HEK293 (cell line): ENCODE data around the gene NCK1.

Source experiments
- CTCF ChIA-PET: fragments of 350-600 bp; formaldehyde crosslinking; extraction: SDS; loops from one replicate; lab custom pipeline; 2021; ENCODE audit warnings: antibody characterized with exemption; lab: Yijun Ruan, JAX
- POLR2A ChIA-PET: fragments of 300-600 bp; formaldehyde crosslinking; extraction: SDS; loops from one replicate; lab custom pipeline; 2020; ENCODE audit warnings: antibody characterized with exemption, inconsistent platforms; lab: Yijun Ruan, JAX
- H3K27ac ChIP-seq: fragments of 200-500 bp; sonication (Bioruptor generic); 2 replicates; pipeline ENCODE4 v1.5.1; 2014; ENCODE audit warnings: low read depth, low read length, control low read depth, inconsistent platforms; ENCODE audit errors: extremely low read depth
- H3K36me3 ChIP-seq, 2 experiments: fragments of 200-500 bp in 1 of 2; sonication (Bioruptor generic) in 1 of 2; 1 replicate in 1 of 2; 2 replicates in 1 of 2; pipeline ENCODE4 v1.5.1; 2014 to 2017; ENCODE audit warnings: inconsistent platforms in 2 of 2, low read length in 2 of 2; ENCODE audit not compliant: control insufficient read depth in 2 of 2, insufficient read depth in 1 of 2
- H3K4me1 ChIP-seq: fragments of 200-500 bp; sonication (Bioruptor generic); 2 replicates; pipeline ENCODE4 v1.5.1; 2014; ENCODE audit warnings: mild to moderate bottlenecking, low read length, inconsistent platforms; ENCODE audit not compliant: control insufficient read depth, insufficient read depth
- H3K4me3 ChIP-seq: 2 replicates; pipeline ENCODE4 v1.5.1; 2011; ENCODE audit warnings: low read depth, mild to moderate bottlenecking, control low read depth, low read length, moderate library complexity
- H3K9me3 ChIP-seq: fragments of 200-500 bp; sonication (Bioruptor generic); 2 replicates; pipeline ENCODE4 v1.5.1; 2014; ENCODE audit warnings: low read depth, low read length, inconsistent platforms; ENCODE audit not compliant: control insufficient read depth, insufficient read depth
- ELK4 ChIP-seq: IDR thresholded peaks from 2 replicates; pipeline ENCODE4 v1.6.1; 2011; ENCODE audit warnings: mild to moderate bottlenecking, low read depth, low read length, borderline replicate concordance
- HOXC10 ChIP-seq: sonication (generic); formaldehyde crosslinking; IDR thresholded peaks from 2 replicates; pipeline ENCODE4 v1.8.1; 2023; ENCODE audit warnings: mild to moderate bottlenecking, missing genetic modification reagents
- MYNN ChIP-seq: fragments of 450-650 bp; formaldehyde crosslinking; IDR thresholded peaks from 2 replicates; pipeline ENCODE4 v1.5.1; 2016; ENCODE audit warnings: missing biosample characterization, missing genetic modification characterization, borderline replicate concordance
- MZF1 ChIP-seq: fragments of 450-650 bp; formaldehyde crosslinking; IDR thresholded peaks from 2 replicates; pipeline ENCODE4 v1.5.1; 2017; ENCODE audit warnings: missing biosample characterization, missing genetic modification characterization, borderline replicate concordance
- SALL2 ChIP-seq: fragments of 450-650 bp; formaldehyde crosslinking; IDR thresholded peaks from 2 replicates; pipeline ENCODE4 v1.5.0; 2017; ENCODE audit warnings: missing biosample characterization, mild to moderate bottlenecking, missing genetic modification characterization, borderline replicate concordance
- ZBTB1 ChIP-seq: fragments of 450-650 bp; formaldehyde crosslinking; IDR thresholded peaks from 2 replicates; pipeline ENCODE4 v1.5.1; 2016; ENCODE audit warnings: missing biosample characterization, missing genetic modification characterization
- ZBTB10 ChIP-seq: fragments of 450-650 bp; formaldehyde crosslinking; IDR thresholded peaks from 2 replicates; pipeline ENCODE4 v1.5.1; 2016; ENCODE audit warnings: missing biosample characterization, missing genetic modification characterization
- ZBTB8A ChIP-seq: fragments of 450-650 bp; formaldehyde crosslinking; IDR thresholded peaks from 2 replicates; pipeline ENCODE4 v1.5.1; 2016; ENCODE audit warnings: missing biosample characterization, missing genetic modification characterization
- ZFP69B ChIP-seq: fragments of 450-650 bp; formaldehyde crosslinking; IDR thresholded peaks from 2 replicates; pipeline ENCODE4 v1.5.1; 2016; ENCODE audit warnings: missing biosample characterization, missing genetic modification characterization
- ZIC2 ChIP-seq: fragments of 450-650 bp; formaldehyde crosslinking; IDR thresholded peaks from 2 replicates; pipeline ENCODE4 v1.5.1; 2016; ENCODE audit warnings: missing biosample characterization, missing genetic modification characterization
- ZNF112 ChIP-seq: fragments of 450-650 bp; formaldehyde crosslinking; IDR thresholded peaks from 2 replicates; pipeline ENCODE4 v1.5.0; 2017; ENCODE audit warnings: missing biosample characterization, missing genetic modification characterization
- ZNF114 ChIP-seq: fragments of 450-650 bp; formaldehyde crosslinking; IDR thresholded peaks from 2 replicates; pipeline ENCODE4 v1.5.0; 2017; ENCODE audit warnings: missing biosample characterization, missing genetic modification characterization
- ZNF155 ChIP-seq: fragments of 450-650 bp; formaldehyde crosslinking; IDR thresholded peaks from 2 replicates; pipeline ENCODE4 v1.5.1; 2016; ENCODE audit warnings: missing biosample characterization, missing genetic modification characterization
- ZNF214 ChIP-seq: fragments of 450-650 bp; formaldehyde crosslinking; IDR thresholded peaks from 2 replicates; pipeline ENCODE4 v1.5.1; 2017; ENCODE audit warnings: missing biosample characterization, mild to moderate bottlenecking, missing genetic modification characterization, borderline replicate concordance
- ZNF37A ChIP-seq: fragments of 450-650 bp; IDR thresholded peaks from 2 replicates; pipeline ENCODE4 v1.5.1; 2018; ENCODE audit warnings: missing biosample characterization, missing genetic modification characterization
- ZNF426 ChIP-seq: fragments of 450-650 bp; formaldehyde crosslinking; IDR thresholded peaks from 2 replicates; pipeline ENCODE4 v1.5.1; 2017; ENCODE audit warnings: missing biosample characterization, missing genetic modification characterization, mild to moderate bottlenecking, inconsistent platforms, moderate library complexity
- ZNF510 ChIP-seq: fragments of 450-650 bp; formaldehyde crosslinking; IDR thresholded peaks from 2 replicates; pipeline ENCODE4 v1.5.1; 2018; ENCODE audit warnings: mild to moderate bottlenecking, missing genetic modification characterization, missing biosample characterization; ENCODE audit not compliant: insufficient replicate concordance
- ZNF558 ChIP-seq: fragments of 450-650 bp; formaldehyde crosslinking; IDR thresholded peaks from 2 replicates; pipeline ENCODE4 v1.5.1; 2016; ENCODE audit warnings: missing biosample characterization, missing genetic modification characterization
- ZNF596 ChIP-seq: fragments of 450-650 bp; IDR thresholded peaks from 2 replicates; pipeline ENCODE4 v1.5.0; 2018; ENCODE audit warnings: missing biosample characterization, mild to moderate bottlenecking, missing genetic modification characterization, moderate library complexity
- ZNF600 ChIP-seq: fragments of 450-650 bp; formaldehyde crosslinking; IDR thresholded peaks from 2 replicates; pipeline ENCODE4 v1.5.1; 2016; ENCODE audit warnings: missing biosample characterization, missing genetic modification characterization
- ZNF747 ChIP-seq: fragments of 450-650 bp; formaldehyde crosslinking; IDR thresholded peaks from 2 replicates; pipeline ENCODE4 v1.5.1; 2016; ENCODE audit warnings: missing biosample characterization, missing genetic modification characterization
- ZNF792 ChIP-seq: fragments of 450-650 bp; formaldehyde crosslinking; IDR thresholded peaks from 2 replicates; pipeline ENCODE4 v1.5.1; 2016; ENCODE audit warnings: missing biosample characterization, missing genetic modification characterization
- ZNF830 ChIP-seq: fragments of 450-650 bp; IDR thresholded peaks from 2 replicates; pipeline ENCODE4 v1.5.0; 2018; ENCODE audit warnings: missing biosample characterization, missing genetic modification characterization, low read depth, mild to moderate bottlenecking, moderate library complexity
- ZSCAN4 ChIP-seq: fragments of 450-650 bp; formaldehyde crosslinking; IDR thresholded peaks from 2 replicates; pipeline ENCODE4 v1.5.1; 2017; ENCODE audit warnings: missing biosample characterization, missing genetic modification characterization

The NCK1 gene

GRCh38 chr3:136852180-136852579 is 9.8 kb upstream of the NCK1 start:
- ChIA-PET CTCF (interaction anchor here (0.6 to 0.8 kb wide), 2 partner anchors 10 to 271 kb away, joined by 3 read pairs; partner anchors contain the start of gene NCK1), POLR2A (interaction anchor here (1.0 kb wide), 1 partner anchor 10 kb away, joined by 3 read pairs; the partner anchor contains the start of gene NCK1)
- Histone ChIP-seq H3K4me1 (no peaks in the 10 kb centered on the region), H3K27ac (no peak overlapping the region), H3K9me3 (no peaks in the 10 kb centered on the region), H3K4me3 (no peak overlapping the region), H3K36me3 (peaks cover 0 to 25% of the 10 kb centered on the region in 2 experiments; a peak in 1 of 3 replicates)
- TF ChIP-seq HOXC10 (CRISPR knock-in tag) (no peak), SALL2 (no peak)

GRCh38 chr3:136856665-136857064 is 5.3 kb upstream of the NCK1 start:
- H3K4me1 ChIP-seq = no peaks in the 10 kb centered on the region
- no peak overlapping the region for H3K27ac ChIP-seq
- no peaks in the 10 kb centered on the region for H3K9me3 ChIP-seq
- H3K36me3 ChIP-seq = peaks cover 0 to 25% of the 10 kb centered on the region in 2 experiments; a peak in 1 of 3 replicates
- POLR2A ChIA-PET = no interaction called here
- no peak for TF ChIP-seq ZFP69B (tag by site-specific recombination)
- TF ChIP-seq ZNF600 (tag by site-specific recombination) = no peak
- no peak for TF ChIP-seq ELK4
- TF ChIP-seq ZBTB8A = no peak
- no peak for TF ChIP-seq ZNF214 (tag by site-specific recombination)
- no peak for TF ChIP-seq ZSCAN4 (tag by site-specific recombination)
- TF ChIP-seq ZNF426 (tag by site-specific recombination) = no peak
- TF ChIP-seq MYNN (tag by site-specific recombination) = no peak
- no peak for TF ChIP-seq ZNF830 (tag by site-specific recombination)
- no peak overlapping the region for H3K4me3 ChIP-seq
- CTCF ChIA-PET = no interaction called here

GRCh38 chr3:136858381-136858780 is 3.6 kb upstream of the NCK1 start:
- ChIA-PET CTCF (no interaction called here), POLR2A (interaction anchor here (1.2 kb wide), 1 partner anchor 106 kb away, joined by 3 read pairs; the partner anchor contains the start of gene STAG1)
- no peak overlapping the region for H3K27ac ChIP-seq
- H3K4me1 ChIP-seq = no peaks in the 10 kb centered on the region
- TF ChIP-seq ZNF747 (tag by site-specific recombination) (no peak), ZNF37A (tag by site-specific recombination) (no peak), ZNF112 (tag by site-specific recombination) (no peak), ZNF558 (tag by site-specific recombination) (no peak), ELK4 (no peak), ZIC2 (tag by site-specific recombination) (no peak), ZNF510 (tag by site-specific recombination) (no peak), ZNF792 (tag by site-specific recombination) (no peak), ZNF155 (tag by site-specific recombination) (no peak), ZBTB10 (tag by site-specific recombination) (no peak), ZNF600 (tag by site-specific recombination) (no peak), MZF1 (no peak), ZNF596 (tag by site-specific recombination) (no peak), SALL2 (no peak), ZBTB1 (tag by site-specific recombination) (no peak), ZNF114 (tag by site-specific recombination) (no peak)
- H3K9me3 ChIP-seq = no peaks in the 10 kb centered on the region
- H3K4me3 ChIP-seq = no peak overlapping the region
- H3K36me3 ChIP-seq = peaks cover 0 to 25% of the 10 kb centered on the region in 2 experiments; a peak in 1 of 3 replicates
